Hepatocyte (in vitro differentiated cells): ENCODE data around the gene PRKAG1.

ENCODE experiments used
- EZH2 ChIP-seq: fragments of 200-600 bp; sonication (generic); IDR thresholded peaks from 2 replicates; pipeline ENCODE4 v1.6.1; 2016; ENCODE audit warnings: antibody characterized with exemption, mild to moderate bottlenecking, borderline replicate concordance
- EZH2phosphoT487 ChIP-seq: fragments of 200-600 bp; sonication (generic); IDR thresholded peaks from one replicate; pipeline ENCODE4 v1.6.1; 2018; ENCODE audit warnings: antibody characterized with exemption, mild to moderate bottlenecking, low read depth, moderate library complexity; ENCODE audit not compliant: unreplicated experiment, severe bottlenecking
- TF ChIP-seq, protein P1 (sequence below): fragments of 200-600 bp; sonication (generic); IDR thresholded peaks from 2 replicates; pipeline ENCODE4 v1.5.1; 2016; ENCODE audit warnings: antibody characterized with exemption, mild to moderate bottlenecking; ENCODE audit not compliant: poor library complexity

DNA sequence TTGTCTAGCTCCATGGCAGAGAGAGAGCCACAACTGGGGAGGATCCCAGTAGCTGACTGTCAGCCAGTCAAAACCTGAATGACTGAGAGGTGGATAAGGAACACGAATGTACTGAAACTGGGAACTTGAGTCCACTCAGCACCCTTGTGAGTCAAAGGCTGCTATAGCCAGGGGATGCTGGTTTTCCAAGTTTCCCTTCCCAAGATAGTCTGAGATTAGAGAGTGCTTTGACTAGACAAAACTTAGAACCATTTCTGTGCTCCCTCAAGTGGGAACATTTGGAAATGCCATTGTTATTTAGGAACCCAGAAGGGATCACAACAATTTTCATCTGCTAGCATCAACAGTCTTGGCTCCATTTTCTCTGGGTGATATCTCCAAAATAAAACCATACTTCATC lies 4.0 kb downstream of the PRKAG1 start:
- TF ChIP-seq, protein P1, sequence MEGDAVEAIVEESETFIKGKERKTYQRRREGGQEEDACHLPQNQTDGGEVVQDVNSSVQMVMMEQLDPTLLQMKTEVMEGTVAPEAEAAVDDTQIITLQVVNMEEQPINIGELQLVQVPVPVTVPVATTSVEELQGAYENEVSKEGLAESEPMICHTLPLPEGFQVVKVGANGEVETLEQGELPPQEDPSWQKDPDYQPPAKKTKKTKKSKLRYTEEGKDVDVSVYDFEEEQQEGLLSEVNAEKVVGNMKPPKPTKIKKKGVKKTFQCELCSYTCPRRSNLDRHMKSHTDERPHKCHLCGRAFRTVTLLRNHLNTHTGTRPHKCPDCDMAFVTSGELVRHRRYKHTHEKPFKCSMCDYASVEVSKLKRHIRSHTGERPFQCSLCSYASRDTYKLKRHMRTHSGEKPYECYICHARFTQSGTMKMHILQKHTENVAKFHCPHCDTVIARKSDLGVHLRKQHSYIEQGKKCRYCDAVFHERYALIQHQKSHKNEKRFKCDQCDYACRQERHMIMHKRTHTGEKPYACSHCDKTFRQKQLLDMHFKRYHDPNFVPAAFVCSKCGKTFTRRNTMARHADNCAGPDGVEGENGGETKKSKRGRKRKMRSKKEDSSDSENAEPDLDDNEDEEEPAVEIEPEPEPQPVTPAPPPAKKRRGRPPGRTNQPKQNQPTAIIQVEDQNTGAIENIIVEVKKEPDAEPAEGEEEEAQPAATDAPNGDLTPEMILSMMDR = peak; percentile 12
- TF ChIP-seq EZH2 = no peak
- no peak for TF ChIP-seq EZH2phosphoT487
